Liver (tissue), 9 donors: Measurements from ENCODE around the gene C5. TPM values are rescaled to one million over a fixed set of nuclear protein-coding genes. Genes with fewer than 3 reads are reported as not detected.

Source experiments
- DNase-seq: peaks from one replicate; pipeline ENCODE4 v3.0.0-alpha.2; 2017; ENCODE audit warnings: low spot score
- H3K27ac ChIP-seq, 2 donors: one replicate each; pipeline ENCODE4 v1.7.0; 2013; ENCODE audit warnings: inconsistent platforms in 2 of 2, low read length in 2 of 2, control low read depth in 1 of 2, low read depth in 1 of 2, mild to moderate bottlenecking in 1 of 2
- H3K27me3 ChIP-seq, 4 donors: one replicate each; pipeline versions ENCODE4 v1.6.1 to v1.7.0; 2013; ENCODE audit warnings: low read length in 3 of 4, inconsistent platforms in 1 of 4, mild to moderate bottlenecking in 1 of 4, moderate library complexity in 1 of 4; ENCODE audit not compliant: control insufficient read depth in 4 of 4, insufficient read depth in 4 of 4
- H3K36me3 ChIP-seq, 4 donors: one replicate each; pipeline versions ENCODE4 v1.6.1 to v1.7.0; 2013; ENCODE audit warnings: low read length in 3 of 4, mild to moderate bottlenecking in 3 of 4, low read depth in 1 of 4, moderate library complexity in 1 of 4; ENCODE audit not compliant: control insufficient read depth in 4 of 4, insufficient read depth in 3 of 4
- H3K4me1 ChIP-seq, 4 donors: one replicate each; pipeline versions ENCODE4 v1.6.1 to v1.7.0; 2013; ENCODE audit warnings: low read length in 3 of 4, mild to moderate bottlenecking in 3 of 4, moderate library complexity in 1 of 4; ENCODE audit not compliant: control insufficient read depth in 4 of 4, insufficient read depth in 4 of 4
- H3K4me3 ChIP-seq, 3 donors: one replicate each; pipeline versions ENCODE4 v1.6.1 to v1.7.0; 2013; ENCODE audit warnings: low read length in 3 of 3, control low read depth in 1 of 3, low read depth in 1 of 3, mild to moderate bottlenecking in 1 of 3
- H3K9ac ChIP-seq, 2 donors: one replicate each; pipeline ENCODE4 v1.7.0; 2013; ENCODE audit warnings: low read length in 2 of 2, mild to moderate bottlenecking in 2 of 2, moderate library complexity in 2 of 2, control low read depth in 1 of 2, low read depth in 1 of 2
- H3K9me3 ChIP-seq, 4 donors: one replicate each; pipeline versions ENCODE4 v1.6.1 to v1.7.0; 2013; ENCODE audit warnings: low read length in 3 of 4; ENCODE audit not compliant: control insufficient read depth in 4 of 4
- ATF3 ChIP-seq: IDR thresholded peaks from 2 replicates; pipeline ENCODE4 v1.6.1; 2016; ENCODE audit warnings: antibody characterized with exemption
- CTCF ChIP-seq: fragments of 150-350 bp; IDR thresholded peaks from 2 replicates; pipeline ENCODE4 v1.5.1; 2017; ENCODE audit warnings: improper control_type of control experiment, low read depth, low read length; ENCODE audit not compliant: missing input control
- EGR1 ChIP-seq, 2 donors: IDR thresholded peaks; 2 replicates each; pipeline ENCODE4 v1.6.1; 2016 to 2018; ENCODE audit warnings: antibody characterized with exemption in 2 of 2, low read depth in 2 of 2
- FOXA1 ChIP-seq: IDR thresholded peaks from 2 replicates; pipeline ENCODE4 v1.6.1; 2016; ENCODE audit warnings: antibody characterized with exemption
- GABPA ChIP-seq, 2 donors: IDR thresholded peaks in 1 of 2; conservative IDR thresholded peaks in 1 of 2; 2 replicates each; pipeline ENCODE4 v1.6.1; 2016; ENCODE audit warnings: antibody characterized with exemption in 2 of 2, mild to moderate bottlenecking in 1 of 2, moderate library complexity in 1 of 2
- HNF4A ChIP-seq, 2 donors: conservative IDR thresholded peaks; 2 replicates each; pipeline ENCODE4 v1.6.1; 2016; ENCODE audit warnings: antibody characterized with exemption in 2 of 2, mild to moderate bottlenecking in 2 of 2
- JUND ChIP-seq, 2 donors: IDR thresholded peaks; 2 replicates each; pipeline ENCODE4 v1.6.1; 2016; ENCODE audit warnings: antibody characterized with exemption in 2 of 2
- RAD21 ChIP-seq, 2 donors: IDR thresholded peaks; 2 replicates each; pipeline ENCODE4 v1.6.1; 2016; ENCODE audit warnings: antibody characterized with exemption in 2 of 2, mild to moderate bottlenecking in 2 of 2
- REST ChIP-seq: IDR thresholded peaks from 2 replicates; pipeline ENCODE4 v1.6.1; 2016; ENCODE audit warnings: antibody characterized with exemption, mild to moderate bottlenecking
- RXRA ChIP-seq, 2 donors: IDR thresholded peaks; 2 replicates each; pipeline ENCODE4 v1.6.1; 2017 to 2018; ENCODE audit warnings: antibody characterized with exemption in 2 of 2, mild to moderate bottlenecking in 1 of 2
- SP1 ChIP-seq: IDR thresholded peaks from 2 replicates; pipeline ENCODE4 v1.6.1; 2018; ENCODE audit warnings: antibody characterized with exemption, mild to moderate bottlenecking
- TAF1 ChIP-seq: conservative IDR thresholded peaks from 2 replicates; pipeline ENCODE4 v1.6.1; 2016; ENCODE audit warnings: antibody characterized with exemption, mild to moderate bottlenecking
- WGBS: extraction: QIAGEN DNeasy Blood & Tissue Kit; methylation state at CpG from one replicate; pipeline ENCODE4 v1.1.7; 2013; 5-methylcytosine and 5-hydroxymethylcytosine counted together
- polyA plus RNA-seq, 2 donors: library from polyadenylated mRNA; stranded (reverse) in 1 of 2; unstranded in 1 of 2; fragments of 200-250 nt in 1 of 2; fragments of >200 nt in 1 of 2; fragmentation: Nextera tagmentation in 1 of 2; extraction: Ambion mirVana in 1 of 2; gene quantifications; one replicate each; pipeline versions ENCODE4 v1.2.1 to v1.2.3, GENCODE V29; 2013 to 2015
- total RNA-seq, 2 donors: library from RNA; depleted of rRNA; stranded (reverse); fragments of >200 nt; gene quantifications; one replicate each; pipeline ENCODE4 v1.2.3, GENCODE V29; 2014
- TF ChIP-seq, protein P1 (sequence below): IDR thresholded peaks from 2 replicates; pipeline ENCODE4 v1.6.1; 2016; ENCODE audit warnings: antibody characterized with exemption
- TF ChIP-seq, protein P2 (sequence below): IDR thresholded peaks from 2 replicates; pipeline ENCODE4 v1.6.1; 2016; ENCODE audit warnings: antibody characterized with exemption
- donor health status: healthy.
- donor health status: healthy.
- donor health status: healthy.
- donor health status: healthy.
- donor health status: healthy.

C5 gene
- total and polyA plus RNA-seq, 4 donors = 127 to 485 (median 361) TPM

GRCh38 chr9:120922404-120923195 is 127.5 kb downstream of the C5 start:
- WGBS = 80% methylated on average over 7 of the region's 7 CpGs
- peaks cover 0 to 6% (median 0%) of the 10 kb centered on the region in 4 donors for H3K4me1 ChIP-seq
- no peak overlapping the region for H3K27ac ChIP-seq

GRCh38 chr9:120921661-120922181 is 128.4 kb downstream of the C5 start:
- TF ChIP-seq RXRA (IDR thresholded peaks at IDR 0.05) (no peak), REST (no peak), SP1 (no peak), FOXA1 (no peak)
- TF ChIP-seq, protein P1, sequence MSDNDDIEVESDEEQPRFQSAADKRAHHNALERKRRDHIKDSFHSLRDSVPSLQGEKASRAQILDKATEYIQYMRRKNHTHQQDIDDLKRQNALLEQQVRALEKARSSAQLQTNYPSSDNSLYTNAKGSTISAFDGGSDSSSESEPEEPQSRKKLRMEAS = no peak
- H3K9me3 ChIP-seq = no peaks in the 10 kb centered on the region
- DNase-seq = no peak
- H3K27me3 ChIP-seq = no peaks in the 10 kb centered on the region
- H3K4me3 ChIP-seq = no peak overlapping the region
- no peaks in the 10 kb centered on the region for H3K36me3 ChIP-seq
- H3K4me1 ChIP-seq = peaks cover 0 to 6% (median 0%) of the 10 kb centered on the region in 4 donors
- no peak overlapping the region for H3K9ac ChIP-seq
- 81% methylated on average over 8 of the region's 8 CpGs for WGBS
- H3K27ac ChIP-seq = no peak overlapping the region

More at GRCh38 chr9:120922404-120923195, 127.5 kb downstream of the C5 start:
- Histone ChIP-seq H3K9me3 (no peaks in the 10 kb centered on the region), H3K36me3 (no peaks in the 10 kb centered on the region), H3K9ac (peak overlapping the region in 1 of 2 donors; percentile 12), H3K27me3 (no peaks in the 10 kb centered on the region), H3K4me3 (no peak overlapping the region)
- DNase-seq = no peak
- TF ChIP-seq TAF1 (no peak), GABPA (IDR thresholded peaks at IDR 0.05 in 1 of 2, conservative IDR thresholded peaks at IDR 0.05 in 1 of 2) (no peak)

- no peak overlapping the region for H3K4me3 ChIP-seq
Measured at GRCh38 chr9:120920806-120921178, 129.3 kb downstream of the C5 start.

More at GRCh38 chr9:120920806-120921178, 129.3 kb downstream of the C5 start:
- peaks cover 0 to 10% (median 0%) of the 10 kb centered on the region in 4 donors for H3K4me1 ChIP-seq
- WGBS = 77% methylated on average over 3 of the region's 3 CpGs
- TF ChIP-seq, protein P2, sequence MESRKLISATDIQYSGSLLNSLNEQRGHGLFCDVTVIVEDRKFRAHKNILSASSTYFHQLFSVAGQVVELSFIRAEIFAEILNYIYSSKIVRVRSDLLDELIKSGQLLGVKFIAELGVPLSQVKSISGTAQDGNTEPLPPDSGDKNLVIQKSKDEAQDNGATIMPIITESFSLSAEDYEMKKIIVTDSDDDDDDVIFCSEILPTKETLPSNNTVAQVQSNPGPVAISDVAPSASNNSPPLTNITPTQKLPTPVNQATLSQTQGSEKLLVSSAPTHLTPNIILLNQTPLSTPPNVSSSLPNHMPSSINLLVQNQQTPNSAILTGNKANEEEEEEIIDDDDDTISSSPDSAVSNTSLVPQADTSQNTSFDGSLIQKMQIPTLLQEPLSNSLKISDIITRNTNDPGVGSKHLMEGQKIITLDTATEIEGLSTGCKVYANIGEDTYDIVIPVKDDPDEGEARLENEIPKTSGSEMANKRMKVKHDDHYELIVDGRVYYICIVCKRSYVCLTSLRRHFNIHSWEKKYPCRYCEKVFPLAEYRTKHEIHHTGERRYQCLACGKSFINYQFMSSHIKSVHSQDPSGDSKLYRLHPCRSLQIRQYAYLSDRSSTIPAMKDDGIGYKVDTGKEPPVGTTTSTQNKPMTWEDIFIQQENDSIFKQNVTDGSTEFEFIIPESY = no peak
- TF ChIP-seq ATF3 (no peak), REST (no peak), FOXA1 (no peak), RAD21 (IDR thresholded peaks at IDR 0.05) (no peak), CTCF (no peak), HNF4A (conservative IDR thresholded peaks at IDR 0.05) (no peak), JUND (IDR thresholded peaks at IDR 0.05) (no peak), EGR1 (IDR thresholded peaks at IDR 0.05; ENCODE audit: low read depth in 2 of 2) (no peak)
- H3K27me3 ChIP-seq = no peaks in the 10 kb centered on the region
- H3K27ac ChIP-seq = peak overlapping the region in 1 of 2 donors; percentile 36
- H3K9ac ChIP-seq = no peak overlapping the region
- no peaks in the 10 kb centered on the region for H3K9me3 ChIP-seq
- H3K36me3 ChIP-seq = no peaks in the 10 kb centered on the region
- DNase-seq = no peak
